GM19328 (cell line): ENCODE results near the gene EXOSC6.
"Not testable (repeated sequence)": the region's sequence is repeated elsewhere in the genome, so short reads cannot be mapped to it uniquely, and the experiment has no call there.

Experiments used
- ATAC-seq: cut with Tn5 transposase; IDR thresholded peaks from one replicate; pipeline ENCODE4 v1.9.1; 2021; ENCODE audit warnings: mild to moderate bottlenecking, moderate library complexity; ENCODE audit not compliant: unreplicated experiment

The EXOSC6 gene

GRCh38 chr16:70200063-70200462 is 51.7 kb downstream of the EXOSC6 start:
- not testable (repeated sequence) for ATAC-seq

GRCh38 chr16:70199170-70199569 is 52.6 kb downstream of the EXOSC6 start:
- ATAC-seq = not testable (repeated sequence)

GRCh38 chr16:70198666-70199065 is 53.1 kb downstream of the EXOSC6 start:
- not testable (repeated sequence) for ATAC-seq

- not testable (repeated sequence) for ATAC-seq
Observed at GRCh38 chr16:70198230-70198629, 53.5 kb downstream of the EXOSC6 start.

GRCh38 chr16:70197611-70198010 is 54.1 kb downstream of the EXOSC6 start:
- not testable (repeated sequence) for ATAC-seq
